SK-N-SH (cell line): Measurements from ENCODE around the gene KISS1R. TPM values are rescaled to one million over a fixed set of nuclear protein-coding genes. Genes with fewer than 3 reads are reported as not detected.

Experiments used
- CTCF ChIA-PET: fragments of 300-600, 350-600 bp; formaldehyde crosslinking; extraction: SDS; loops from one replicate; lab custom pipeline; 2021; lab: Yijun Ruan, JAX
- POLR2A ChIA-PET: fragments of 350-600 bp; sonication (Branson Sonifier 250); formaldehyde crosslinking; extraction: SDS; loops from one replicate; lab custom pipeline; 2020; ENCODE audit warnings: antibody characterized with exemption, inconsistent platforms; lab: Yijun Ruan, JAX
- DNase-seq: peaks from one replicate; pipeline ENCODE4 v3.0.0; 2012
- H2AFZ ChIP-seq: fragments of 200-600 bp; sonication (generic); 2 replicates; pipeline ENCODE4 v1.8.1; 2016; ENCODE audit warnings: antibody characterized with exemption, mild to moderate bottlenecking, low read depth
- H3F3A ChIP-seq: fragments of 200-600 bp; sonication (generic); replicated peaks from 2 replicates; pipeline ENCODE3; 2016; ENCODE audit warnings: antibody characterized with exemption, mild to moderate bottlenecking; ENCODE audit not compliant: insufficient read depth
- H3K27ac ChIP-seq, 2 experiments: fragments of 200-500 bp in 1 of 2; fragments of 200-600 bp in 1 of 2; sonication (Bioruptor generic) in 1 of 2; sonication (generic), shearing (Covaris generic) in 1 of 2; 2 replicates each; pipeline versions ENCODE4 v1.5.1 to v1.6.1; 2014 to 2016; ENCODE audit warnings: low read depth in 2 of 2, inconsistent platforms in 1 of 2, low read length in 1 of 2, mild to moderate bottlenecking in 1 of 2, mixed read lengths in 1 of 2
- H3K27me3 ChIP-seq: fragments of 200-600 bp; sonication (generic), shearing (Covaris generic); 2 replicates; pipeline ENCODE4 v1.6.1; 2016; ENCODE audit warnings: mixed run types; ENCODE audit not compliant: insufficient read depth
- H3K36me3 ChIP-seq, 2 experiments: fragments of 200-500 bp in 1 of 2; fragments of 200-600 bp in 1 of 2; sonication (Bioruptor generic) in 1 of 2; sonication (generic) in 1 of 2; replicated peaks in 1 of 2; 2 replicates each; pipeline versions ENCODE3 to v1.5.1; 2014 to 2016; ENCODE audit warnings: low read length in 1 of 2, mild to moderate bottlenecking in 1 of 2; ENCODE audit not compliant: insufficient read depth in 2 of 2, control insufficient read depth in 1 of 2
- H3K4me1 ChIP-seq, 2 experiments: fragments of 200-500 bp in 1 of 2; fragments of 200-600 bp in 1 of 2; sonication (Bioruptor generic) in 1 of 2; sonication (generic), shearing (Covaris generic) in 1 of 2; 2 replicates each; pipeline versions ENCODE4 v1.5.1 to v1.6.1; 2014 to 2016; ENCODE audit warnings: low read depth in 1 of 2, low read length in 1 of 2, mixed run types in 1 of 2; ENCODE audit not compliant: insufficient read depth in 2 of 2, control insufficient read depth in 1 of 2
- H3K4me2 ChIP-seq: fragments of 200-600 bp; sonication (generic), shearing (Covaris generic); 2 replicates; pipeline ENCODE4 v1.6.1; 2017; ENCODE audit warnings: mixed run types
- H3K4me3 ChIP-seq, 2 experiments: fragments of 200-500 bp in 1 of 2; fragments of 200-600 bp in 1 of 2; sonication (Bioruptor generic) in 1 of 2; sonication (generic), shearing (Covaris generic) in 1 of 2; 2 replicates each; pipeline versions ENCODE4 v1.5.1 to v1.8.1; 2014 to 2016; ENCODE audit warnings: low read depth in 2 of 2, inconsistent platforms in 1 of 2, low read length in 1 of 2, mild to moderate bottlenecking in 1 of 2, mixed read lengths in 1 of 2, moderate library complexity in 1 of 2
- H3K79me2 ChIP-seq: fragments of 200-600 bp; sonication (generic); 2 replicates; pipeline ENCODE4 v1.8.1; 2017; ENCODE audit warnings: mild to moderate bottlenecking; ENCODE audit not compliant: insufficient read depth
- H3K9ac ChIP-seq: fragments of 200-600 bp; sonication (generic); 2 replicates; pipeline ENCODE4 v1.6.1; 2017; ENCODE audit warnings: mixed run types
- H3K9me2 ChIP-seq: fragments of 200-600 bp; sonication (generic); 2 replicates; pipeline ENCODE4 v1.6.1; 2017; ENCODE audit warnings: mixed run types
- H3K9me3 ChIP-seq: fragments of 200-600 bp; sonication (generic); 2 replicates; pipeline ENCODE4 v1.6.1; 2017; ENCODE audit warnings: mixed run types, mild to moderate bottlenecking, moderate library complexity
- H4K20me1 ChIP-seq: fragments of 200-600 bp; sonication (generic); 2 replicates; pipeline ENCODE4 v1.6.1; 2017; ENCODE audit warnings: mild to moderate bottlenecking, mixed run types; ENCODE audit not compliant: insufficient read depth
- CHD2 ChIP-seq: fragments of 150-350 bp; IDR thresholded peaks from 2 replicates; pipeline ENCODE4 v1.6.1; 2018; ENCODE audit warnings: low read length; ENCODE audit not compliant: partially characterized antibody
- CTCF ChIP-seq: fragments of 200-600 bp; sonication (generic); IDR thresholded peaks from 2 replicates; pipeline ENCODE4 v1.6.1; 2017; ENCODE audit warnings: antibody characterized with exemption, mild to moderate bottlenecking, moderate library complexity
- ELF1 ChIP-seq: IDR thresholded peaks from 2 replicates; pipeline ENCODE4 v1.4.0; 2012
- EP300 ChIP-seq, 2 experiments: IDR thresholded peaks; 2 replicates each; pipeline versions ENCODE4 v1.4.0 to v1.6.1; 2012; ENCODE audit warnings: borderline replicate concordance in 1 of 2, low read depth in 1 of 2, low read length in 1 of 2
- FOSL2 ChIP-seq: IDR thresholded peaks from 2 replicates; pipeline ENCODE4 v1.4.0; 2012; ENCODE audit warnings: low read depth, mild to moderate bottlenecking, moderate library complexity, borderline replicate concordance
- FOXJ3 ChIP-seq: sonication (generic); formaldehyde crosslinking; IDR thresholded peaks from 2 replicates; pipeline ENCODE4 v1.5.1; 2020; ENCODE audit warnings: mild to moderate bottlenecking, missing genetic modification reagents
- FOXM1 ChIP-seq: IDR thresholded peaks from 2 replicates; pipeline ENCODE4 v1.4.0; 2012; ENCODE audit warnings: low read depth, mild to moderate bottlenecking
- GATA2 ChIP-seq: sonication (generic); formaldehyde crosslinking; IDR thresholded peaks from 2 replicates; pipeline ENCODE4 v1.5.0; 2020; ENCODE audit warnings: mild to moderate bottlenecking, missing genetic modification reagents
- MAX ChIP-seq: IDR thresholded peaks from 2 replicates; pipeline ENCODE4 v1.4.0; 2012; ENCODE audit warnings: low read depth
- MEF2A ChIP-seq: IDR thresholded peaks from 2 replicates; pipeline ENCODE4 v1.4.0; 2012; ENCODE audit warnings: low read depth, borderline replicate concordance
- MXI1 ChIP-seq: IDR thresholded peaks from 2 replicates; pipeline ENCODE4 v1.6.1; 2012; ENCODE audit warnings: mild to moderate bottlenecking, low read depth, low read length, improper control_type of control experiment
- NRF1 ChIP-seq: IDR thresholded peaks from 2 replicates; pipeline ENCODE4 v1.6.1; 2012; ENCODE audit warnings: low read depth, mild to moderate bottlenecking, low read length
- RAD21 ChIP-seq: IDR thresholded peaks from 2 replicates; pipeline ENCODE4 v1.6.1; 2012; ENCODE audit warnings: mild to moderate bottlenecking, low read length
- RCOR1 ChIP-seq: fragments of 150-350 bp; IDR thresholded peaks from 2 replicates; pipeline ENCODE4 v1.6.1; 2017; ENCODE audit warnings: antibody characterized with exemption, low read length
- REST ChIP-seq: IDR thresholded peaks from 2 replicates; pipeline ENCODE4 v1.6.1; 2012; ENCODE audit warnings: mild to moderate bottlenecking, low read depth, low read length, moderate library complexity
- RFX5 ChIP-seq: IDR thresholded peaks from 2 replicates; pipeline ENCODE4 v1.6.1; 2012; ENCODE audit warnings: mild to moderate bottlenecking, improper control_type of control experiment, low read length
- USF2 ChIP-seq: fragments of 150-350 bp; IDR thresholded peaks from 2 replicates; pipeline ENCODE4 v1.6.1; 2017; ENCODE audit warnings: antibody characterized with exemption, low read length, low read depth, borderline replicate concordance
- ZBTB33 ChIP-seq: IDR thresholded peaks from 2 replicates; pipeline ENCODE4 v1.4.0; 2012; ENCODE audit warnings: low read depth, borderline replicate concordance
- WGBS: methylation state at CpG from one replicate; pipeline ENCODE4 v1.1.6; 2017; ENCODE audit warnings: low lambda C conversion rate; 5-methylcytosine and 5-hydroxymethylcytosine counted together
- polyA plus RNA-seq, 3 experiments: library from polyadenylated mRNA; depleted of rRNA; stranded (reverse); fragments of >200 nt; gene quantifications; 2 replicates each; pipeline ENCODE4 v1.2.3, GENCODE V29; 2012

KISS1R gene
- polyA plus RNA-seq, 1 of the 3 experiments (the other 2 are of a cell fraction): not detected

- Histone ChIP-seq H2AFZ (no peak overlapping the region), H3K9me3 (no peaks in the 10 kb centered on the region), H3K36me3 (peaks cover 3 to 44% of the 10 kb centered on the region in 2 experiments), H3K4me3 (no peak overlapping the region), H4K20me1 (no peaks in the 10 kb centered on the region), H3K27me3 (no peaks in the 10 kb centered on the region), H3K79me2 (no peaks in the 10 kb centered on the region), H3K4me2 (no peak overlapping the region), H3F3A (peaks cover 22% of the 10 kb centered on the region), H3K9me2 (no peaks in the 10 kb centered on the region), H3K27ac (no peak overlapping the region), H3K4me1 (peaks cover 4 to 16% of the 10 kb centered on the region in 2 experiments; a peak in 2 of 4 replicates), H3K9ac (no peak overlapping the region)
- ChIA-PET POLR2A (no interaction called here), CTCF (interaction anchor here (0.6 kb wide), 1 partner anchor 103 kb away, joined by 4 read pairs; no protein-coding TSS in a partner anchor)
- TF ChIP-seq MAX: no peak
- no peak for TF ChIP-seq RAD21
- TF ChIP-seq RCOR1: no peak
- TF ChIP-seq NRF1: no peak
- TF ChIP-seq GATA2: no peak
- TF ChIP-seq FOXJ3 (CRISPR knock-in tag): no peak
- TF ChIP-seq FOXM1: no peak
- TF ChIP-seq EP300 (IDR thresholded peaks at IDR 0.05; ENCODE audit: borderline replicate concordance in 1 of 2, low read depth in 1 of 2, low read length in 1 of 2): no peak
- DNase-seq: peak; percentile 68
- WGBS: 90% methylated on average over 13 of the region's 13 CpGs
These were observed 44.0 kb upstream of the KISS1R start for GRCh38 chr19:873084-873483.

- ChIA-PET CTCF (interaction anchor here (1.2 kb wide), 1 partner anchor 10 kb away, joined by 3 read pairs; no protein-coding TSS in a partner anchor), POLR2A (no interaction called here)
- Histone ChIP-seq H3K4me3 (no peak overlapping the region), H3K9ac (no peak overlapping the region), H2AFZ (no peak overlapping the region), H3F3A (peaks cover 22% of the 10 kb centered on the region), H3K27me3 (no peaks in the 10 kb centered on the region), H3K27ac (no peak overlapping the region; a peak in 1 of 4 replicates), H3K4me2 (no peak overlapping the region), H4K20me1 (no peaks in the 10 kb centered on the region), H3K9me3 (no peaks in the 10 kb centered on the region), H3K79me2 (no peaks in the 10 kb centered on the region), H3K36me3 (peaks cover 3 to 41% of the 10 kb centered on the region in 2 experiments), H3K9me2 (no peaks in the 10 kb centered on the region), H3K4me1 (peaks cover 4 to 16% of the 10 kb centered on the region in 2 experiments; a peak in 2 of 4 replicates)
- no peak for DNase-seq
- TF ChIP-seq USF2 (no peak), REST (no peak), ZBTB33 (no peak), MXI1 (no peak), RFX5 (no peak), RAD21 (no peak), CTCF (no peak), MEF2A (no peak), FOSL2 (no peak), CHD2 (no peak), ELF1 (no peak)
- no CpG with 5 or more reads among the region's 22 CpGs for WGBS
These were observed 43.5 kb upstream of the KISS1R start for GRCh38 chr19:873561-874041.
